HepG2 (cell line): ENCODE results near the gene ZNF264. TPM values are rescaled to one million over a fixed set of nuclear protein-coding genes. Genes with fewer than 3 reads are reported as not detected.

ENCODE experiments used
- ARID2 ChIP-seq: sonication (generic); formaldehyde crosslinking; IDR thresholded peaks from 2 replicates; pipeline ENCODE4 v1.8.1; 2022; ENCODE audit warnings: mild to moderate bottlenecking, missing genetic modification reagents, borderline replicate concordance
- BORCS8-MEF2B ChIP-seq: sonication (generic); formaldehyde crosslinking; IDR thresholded peaks from 2 replicates; pipeline ENCODE4 v1.8.0; 2022; ENCODE audit warnings: mild to moderate bottlenecking, missing genetic modification reagents
- CEBPZ ChIP-seq: IDR thresholded peaks from 2 replicates; pipeline ENCODE4 v1.6.1; 2012; ENCODE audit warnings: low read length, improper control_type of control experiment
- DPF2 ChIP-seq: sonication (generic); formaldehyde crosslinking; IDR thresholded peaks from 2 replicates; pipeline ENCODE4 v1.4.0; 2020; ENCODE audit warnings: mild to moderate bottlenecking, low read depth, missing genetic modification reagents, borderline replicate concordance
- GLI4 ChIP-seq: sonication (generic); formaldehyde crosslinking; IDR thresholded peaks from 2 replicates; pipeline ENCODE4 v1.5.1; 2020; ENCODE audit warnings: missing genetic modification reagents, mild to moderate bottlenecking, moderate library complexity, borderline replicate concordance
- GPN1 ChIP-seq: sonication (generic); formaldehyde crosslinking; IDR thresholded peaks from 2 replicates; pipeline ENCODE4 v1.5.1; 2020; ENCODE audit warnings: missing genetic modification reagents, borderline replicate concordance
- HOMEZ ChIP-seq: IDR thresholded peaks from 2 replicates; pipeline ENCODE4 v1.6.1; 2016; ENCODE audit warnings: low read depth
- MBD4 ChIP-seq: IDR thresholded peaks from 2 replicates; pipeline ENCODE4 v1.6.1; 2012; ENCODE audit warnings: low read length, inconsistent platforms, borderline replicate concordance
- MEIS1 ChIP-seq: sonication (generic); formaldehyde crosslinking; IDR thresholded peaks from 2 replicates; pipeline ENCODE4 v1.9.0; 2021; ENCODE audit warnings: mild to moderate bottlenecking, missing genetic modification reagents, moderate library complexity, borderline replicate concordance
- MEIS2 ChIP-seq: sonication (generic); formaldehyde crosslinking; IDR thresholded peaks from 2 replicates; pipeline ENCODE4 v1.9.0; 2021; ENCODE audit warnings: mild to moderate bottlenecking, missing genetic modification reagents
- MYNN ChIP-seq: sonication (generic); formaldehyde crosslinking; IDR thresholded peaks from 2 replicates; pipeline ENCODE4 v1.4.0; 2020; ENCODE audit warnings: mild to moderate bottlenecking, low read depth, missing genetic modification reagents
- NFKBIZ ChIP-seq: IDR thresholded peaks from 2 replicates; pipeline ENCODE4 v1.6.1; 2018; ENCODE audit warnings: missing genetic modification reagents, missing compliant biosample characterization
- SMAD9 ChIP-seq: sonication (generic); formaldehyde crosslinking; IDR thresholded peaks from 2 replicates; pipeline ENCODE4 v1.5.1; 2020; ENCODE audit warnings: mild to moderate bottlenecking, missing genetic modification reagents
- SNAI1 ChIP-seq: sonication (generic); formaldehyde crosslinking; IDR thresholded peaks from 2 replicates; pipeline ENCODE4 v1.5.0; 2020; ENCODE audit warnings: mild to moderate bottlenecking, missing genetic modification reagents, borderline replicate concordance
- THAP7 ChIP-seq: sonication (generic); formaldehyde crosslinking; IDR thresholded peaks from 2 replicates; pipeline ENCODE4 v1.8.1; 2023; ENCODE audit warnings: mild to moderate bottlenecking, missing genetic modification reagents
- XBP1 ChIP-seq: sonication (generic); formaldehyde crosslinking; IDR thresholded peaks from 2 replicates; pipeline ENCODE4 v1.5.0; 2020; ENCODE audit warnings: missing genetic modification reagents
- ZBTB38 ChIP-seq: sonication (generic); formaldehyde crosslinking; IDR thresholded peaks from 2 replicates; pipeline ENCODE4 v1.5.1; 2020; ENCODE audit warnings: mild to moderate bottlenecking, missing genetic modification reagents
- ZBTB46 ChIP-seq: sonication (generic); formaldehyde crosslinking; IDR thresholded peaks from 2 replicates; pipeline ENCODE4 v1.4.0; 2020; ENCODE audit warnings: mild to moderate bottlenecking, missing genetic modification reagents, borderline replicate concordance
- ZC3H13 ChIP-seq: sonication (generic); formaldehyde crosslinking; IDR thresholded peaks from 2 replicates; pipeline ENCODE4 v1.8.1; 2023; ENCODE audit warnings: mild to moderate bottlenecking, missing genetic modification reagents, moderate library complexity
- ZNF10 ChIP-seq: sonication (generic); formaldehyde crosslinking; IDR thresholded peaks from 2 replicates; pipeline ENCODE4 v1.4.0; 2020; ENCODE audit warnings: mild to moderate bottlenecking, low read depth, missing genetic modification reagents, borderline replicate concordance
- ZNF547 ChIP-seq: sonication (generic); formaldehyde crosslinking; IDR thresholded peaks from 2 replicates; pipeline ENCODE4 v1.5.1; 2020; ENCODE audit warnings: mild to moderate bottlenecking, missing genetic modification reagents
- ZNF550 ChIP-seq: sonication (generic); formaldehyde crosslinking; IDR thresholded peaks from 2 replicates; pipeline ENCODE4 v1.4.0; 2020; ENCODE audit warnings: mild to moderate bottlenecking, missing genetic modification reagents, borderline replicate concordance
- polyA plus RNA-seq, 8 experiments: library from polyadenylated mRNA; depleted of rRNA in 3 of 8; stranded (reverse) in 7 of 8; unstranded in 1 of 8; fragments of >200 nt; fragmentation: Illumina TruSeq in 4 of 8; extraction: Trizol in 4 of 8; gene quantifications; 2 replicates each; pipeline versions ENCODE4 v1.2.1 to v1.2.3, GENCODE V29; 2011 to 2016; ENCODE audit warnings: low read depth in 4 of 8, missing spikeins in 1 of 8, mixed read lengths in 1 of 8; ENCODE audit not compliant: insufficient read depth in 1 of 8
- total RNA-seq, 5 experiments: library from RNA; depleted of rRNA; stranded (reverse); fragments of >200 nt; fragmentation: Illumina TruSeq; extraction: Trizol; gene quantifications; 2 replicates each; pipeline ENCODE4 v1.2.3, GENCODE V29; 2016; ENCODE audit warnings: low read depth in 1 of 5

ZNF264 gene
- total and polyA plus RNA-seq, 2 of the 13 experiments (the other 11 are each of a cell fraction or from before 2014, with no cell fraction given): 3.5 to 17.6 TPM

- no peak for TF ChIP-seq ZBTB46 (CRISPR knock-in tag)
- TF ChIP-seq GLI4: peak; percentile 33; the same call in 1 of the 2 replicates
- no peak for TF ChIP-seq ZNF550
- no peak for TF ChIP-seq DPF2 (CRISPR knock-in tag)
- 0 out of 2 replicates have a peak, but pooled peaks have one; percentile 28 for TF ChIP-seq THAP7
- peak; percentile 20; the same call in 1 of the 2 replicates for TF ChIP-seq MEIS1
- no peak for TF ChIP-seq MEIS2 (CRISPR knock-in tag)
- TF ChIP-seq ARID2: peak; percentile 81; the same call in 1 of the 2 replicates
- TF ChIP-seq NFKBIZ (CRISPR knock-in tag): no peak
- TF ChIP-seq MBD4: no peak
- TF ChIP-seq BORCS8-MEF2B (CRISPR knock-in tag): peak; percentile 64; the same call in 1 of the 2 replicates
- TF ChIP-seq CEBPZ: no peak
- peak; percentile 82 for TF ChIP-seq ZBTB38 (CRISPR knock-in tag)
- no peak for TF ChIP-seq ZNF10 (CRISPR knock-in tag)
- TF ChIP-seq SMAD9: peak; percentile 40; the same call in 1 of the 2 replicates
- peak; percentile 35; the same call in 1 of the 2 replicates for TF ChIP-seq MYNN
- TF ChIP-seq GPN1 (CRISPR knock-in tag): no peak
- no peak for TF ChIP-seq XBP1
- TF ChIP-seq HOMEZ: no peak
- TF ChIP-seq ZNF547: no peak
- TF ChIP-seq SNAI1 (CRISPR knock-in tag): no peak
- TF ChIP-seq ZC3H13 (CRISPR knock-in tag): no peak
Measured at GRCh38 chr19:57240311-57241090, 49.2 kb downstream of the ZNF264 start, which contains the start of gene ZNF805 (continued).
